PC-3 (cell line): ENCODE results near the gene METTL1.

ENCODE experiments used
- CTCF ChIP-seq: fragments of 300-600 bp; sonication (generic); conservative IDR thresholded peaks from 2 replicates; pipeline ENCODE4 v1.5.1; 2017; ENCODE audit warnings: antibody characterized with exemption, low read depth, mild to moderate bottlenecking, low read length
- EZH2 ChIP-seq: fragments of 300-600 bp; sonication (generic); IDR thresholded peaks from one replicate; pipeline ENCODE4 v1.6.1; 2017; ENCODE audit warnings: antibody characterized with exemption, mild to moderate bottlenecking, low read length; ENCODE audit not compliant: unreplicated experiment
- EZH2phosphoT487 ChIP-seq: fragments of 300-600 bp; sonication (generic); IDR thresholded peaks from 2 replicates; pipeline ENCODE4 v1.6.1; 2018; ENCODE audit warnings: mild to moderate bottlenecking, antibody characterized with exemption, low read length, borderline replicate concordance

- TF ChIP-seq CTCF, result no peak
- no peak for TF ChIP-seq EZH2phosphoT487
- TF ChIP-seq EZH2, result no peak
Measured at GRCh38 chr12:57729321-57729844, 42.5 kb downstream of the METTL1 start.
